Measurements from ENCODE around the gene PTPN22.

The PTPN22 gene

GRCh38 chr1:113786069-113786468 lies 85.4 kb downstream of the PTPN22 start:
- H2AFZ ChIP-seq (ENCODE audit: low read depth, low read length, severe bottlenecking): no peak overlapping the region
- H3K4me3 ChIP-seq (ENCODE audit: insufficient read depth, low read length, poor library complexity, severe bottlenecking): no peak overlapping the region
- TF ChIP-seq, protein P1, sequence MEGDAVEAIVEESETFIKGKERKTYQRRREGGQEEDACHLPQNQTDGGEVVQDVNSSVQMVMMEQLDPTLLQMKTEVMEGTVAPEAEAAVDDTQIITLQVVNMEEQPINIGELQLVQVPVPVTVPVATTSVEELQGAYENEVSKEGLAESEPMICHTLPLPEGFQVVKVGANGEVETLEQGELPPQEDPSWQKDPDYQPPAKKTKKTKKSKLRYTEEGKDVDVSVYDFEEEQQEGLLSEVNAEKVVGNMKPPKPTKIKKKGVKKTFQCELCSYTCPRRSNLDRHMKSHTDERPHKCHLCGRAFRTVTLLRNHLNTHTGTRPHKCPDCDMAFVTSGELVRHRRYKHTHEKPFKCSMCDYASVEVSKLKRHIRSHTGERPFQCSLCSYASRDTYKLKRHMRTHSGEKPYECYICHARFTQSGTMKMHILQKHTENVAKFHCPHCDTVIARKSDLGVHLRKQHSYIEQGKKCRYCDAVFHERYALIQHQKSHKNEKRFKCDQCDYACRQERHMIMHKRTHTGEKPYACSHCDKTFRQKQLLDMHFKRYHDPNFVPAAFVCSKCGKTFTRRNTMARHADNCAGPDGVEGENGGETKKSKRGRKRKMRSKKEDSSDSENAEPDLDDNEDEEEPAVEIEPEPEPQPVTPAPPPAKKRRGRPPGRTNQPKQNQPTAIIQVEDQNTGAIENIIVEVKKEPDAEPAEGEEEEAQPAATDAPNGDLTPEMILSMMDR (IDR thresholded peaks at IDR 0.05; ENCODE audit: insufficient read depth, low read length, poor library complexity, severe bottlenecking): no peak
- no peak for TF ChIP-seq EZH2phosphoT487 (conservative IDR thresholded peaks at IDR 0.05; ENCODE audit: low read length)
- peaks cover 37% of the 10 kb centered on the region for H3K79me2 ChIP-seq (ENCODE audit: insufficient read depth, low read length)
- peaks cover 13% of the 10 kb centered on the region; the same call in 1 of the 2 replicates for H3F3A ChIP-seq (ENCODE audit: insufficient read depth)
- no peak overlapping the region for H3K9ac ChIP-seq (ENCODE audit: low read length)
- H3K27me3 ChIP-seq (ENCODE audit: low read length): no peaks in the 10 kb centered on the region
- H3K4me2 ChIP-seq (ENCODE audit: low read depth, low read length, poor library complexity, severe bottlenecking): no peak overlapping the region
- H3K27ac ChIP-seq (ENCODE audit: low read depth, low read length): no peak overlapping the region
- H3K9me2 ChIP-seq (replicated peaks; ENCODE audit: insufficient read depth, low read length): no peaks in the 10 kb centered on the region
- H3K36me3 ChIP-seq (ENCODE audit: low read length): no peaks in the 10 kb centered on the region
- no peaks in the 10 kb centered on the region; the same call in 1 of the 2 replicates for H4K20me1 ChIP-seq (ENCODE audit: low read depth, low read length)
- H3K9me3 ChIP-seq (ENCODE audit: insufficient read depth, low read length): no peaks in the 10 kb centered on the region

- Histone ChIP-seq H3K27ac (ENCODE audit: low read depth, low read length) (peak overlapping the region; percentile 61), H3K4me3 (ENCODE audit: insufficient read depth, low read length, poor library complexity, severe bottlenecking) (no peak overlapping the region), H3K9me2 (replicated peaks; ENCODE audit: insufficient read depth, low read length) (no peaks in the 10 kb centered on the region), H3K4me2 (ENCODE audit: low read depth, low read length, poor library complexity, severe bottlenecking) (peak overlapping the region; percentile 52), H3K36me3 (ENCODE audit: low read length) (no peaks in the 10 kb centered on the region), H3K27me3 (ENCODE audit: low read length) (no peaks in the 10 kb centered on the region), H4K20me1 (ENCODE audit: low read depth, low read length) (no peaks in the 10 kb centered on the region; the same call in 1 of the 2 replicates), H3F3A (ENCODE audit: insufficient read depth) (0 out of 2 replicates have a peak, but pooled peaks cover 13% of the 10 kb centered on the region), H3K9me3 (ENCODE audit: insufficient read depth, low read length) (no peaks in the 10 kb centered on the region), H2AFZ (ENCODE audit: low read depth, low read length, severe bottlenecking) (peak overlapping the region; percentile 10), H3K9ac (ENCODE audit: low read length) (no peak overlapping the region; the same call in 1 of the 2 replicates), H3K79me2 (ENCODE audit: insufficient read depth, low read length) (peaks cover 47% of the 10 kb centered on the region)
- TF ChIP-seq, protein P1 (IDR thresholded peaks at IDR 0.05; ENCODE audit: insufficient read depth, low read length, poor library complexity, severe bottlenecking): no peak
- TF ChIP-seq EZH2phosphoT487 (conservative IDR thresholded peaks at IDR 0.05; ENCODE audit: low read length): no peak
These were observed 87.3 kb downstream of the PTPN22 start for GRCh38 chr1:113784104-113784779.

- Histone ChIP-seq H3K4me2 (ENCODE audit: low read depth, low read length, poor library complexity, severe bottlenecking) (peak overlapping the region; percentile 52), H3K27ac (ENCODE audit: low read depth, low read length) (peak overlapping the region; percentile 61), H3F3A (ENCODE audit: insufficient read depth) (0 out of 2 replicates have a peak, but pooled peaks cover 13% of the 10 kb centered on the region), H3K79me2 (ENCODE audit: insufficient read depth, low read length) (peaks cover 54% of the 10 kb centered on the region), H3K9me2 (replicated peaks; ENCODE audit: insufficient read depth, low read length) (no peaks in the 10 kb centered on the region), H3K9ac (ENCODE audit: low read length) (peak overlapping the region; percentile 10; the same call in 1 of the 2 replicates), H3K9me3 (ENCODE audit: insufficient read depth, low read length) (no peaks in the 10 kb centered on the region), H3K4me3 (ENCODE audit: insufficient read depth, low read length, poor library complexity, severe bottlenecking) (no peak overlapping the region), H3K27me3 (ENCODE audit: low read length) (no peaks in the 10 kb centered on the region), H4K20me1 (ENCODE audit: low read depth, low read length) (no peaks in the 10 kb centered on the region; the same call in 1 of the 2 replicates), H3K36me3 (ENCODE audit: low read length) (no peaks in the 10 kb centered on the region), H2AFZ (ENCODE audit: low read depth, low read length, severe bottlenecking) (peak overlapping the region; percentile 10)
- TF ChIP-seq EZH2phosphoT487 (conservative IDR thresholded peaks at IDR 0.05; ENCODE audit: low read length): no peak
- TF ChIP-seq, protein P1 (IDR thresholded peaks at IDR 0.05; ENCODE audit: insufficient read depth, low read length, poor library complexity, severe bottlenecking): no peak
These were observed 88.0 kb downstream of the PTPN22 start for GRCh38 chr1:113783254-113784103.

Measured in SU-DHL-6 (cell line).